ENCODE measurements around the gene CCSER2. TPM values are rescaled to one million over a fixed set of nuclear protein-coding genes. Genes with fewer than 3 reads are reported as not detected.

Gene CCSER2
- polyA plus RNA-seq, 1 donor (not counting 4 experiments of a cell fraction or from before 2014, with no cell fraction given) = 26.7 TPM

DNA sequence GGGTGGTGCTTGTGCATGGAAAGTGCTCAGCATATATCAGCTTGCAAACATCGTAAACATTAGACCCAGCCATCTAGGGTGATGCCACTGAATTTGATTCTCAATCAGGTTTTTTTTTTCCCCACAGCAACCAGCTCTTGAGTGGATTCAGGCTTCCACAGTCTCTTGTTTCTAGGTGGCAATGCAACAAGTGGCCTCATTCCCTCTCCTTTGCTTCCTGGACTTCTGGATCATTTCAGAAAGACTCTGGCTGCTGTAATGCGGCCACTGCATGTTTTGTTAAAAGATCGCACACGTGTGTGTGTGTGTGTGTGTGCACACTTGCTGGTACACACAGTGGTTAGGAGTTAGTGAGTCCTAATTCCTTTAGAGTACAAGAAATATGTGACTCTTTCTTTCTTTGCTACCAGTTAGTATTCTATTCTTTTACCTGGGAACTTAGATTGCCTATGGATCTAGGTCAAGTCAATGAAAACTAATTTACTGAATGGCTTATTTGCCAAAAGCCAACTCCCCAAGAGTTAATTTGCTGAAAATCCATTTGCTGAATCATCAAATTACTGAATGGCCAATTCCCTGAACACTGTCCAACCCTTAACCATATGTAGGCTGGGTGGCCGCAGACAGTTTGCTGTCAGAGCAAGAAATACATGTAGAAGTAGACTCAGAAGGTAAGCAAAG lies 222.5 kb downstream of the CCSER2 start:
- no peaks in the 10 kb centered on the region for H3K9me1 ChIP-seq (ENCODE audit: control insufficient read depth, extremely low read depth, insufficient read depth, low read length)
- H3K4me1 ChIP-seq (ENCODE audit: control insufficient read depth, extremely low read depth, insufficient read depth, low read length) = no peaks in the 10 kb centered on the region
- dilution Hi-C loops (cut with MboI; ENCODE audit: extremely low pct_ligation_motif_present, low sequenced_read_pairs) = no loop called here
- no peak for DNase-seq (ENCODE audit: low read depth, low spot score)
- H3K4me3 ChIP-seq (ENCODE audit: control insufficient read depth in 2 of 3, extremely low read depth in 1 of 3, insufficient read depth in 2 of 3, low read depth in 1 of 3, low read length in 3 of 3) = no peak overlapping the region
- H3K79me2 ChIP-seq (ENCODE audit: control insufficient read depth, insufficient read depth, low read length) = no peaks in the 10 kb centered on the region
- H4K20me1 ChIP-seq (ENCODE audit: control insufficient read depth, extremely low read depth, insufficient read depth, low read length) = no peaks in the 10 kb centered on the region
- no peak overlapping the region for H3K9ac ChIP-seq (ENCODE audit: control insufficient read depth, extremely low read depth, insufficient read depth, low read length)
- no peaks in the 10 kb centered on the region for H3K9me3 ChIP-seq (ENCODE audit: control insufficient read depth, low read depth, low read length)
- H2AFZ ChIP-seq (ENCODE audit: control insufficient read depth, low read length) = no peak overlapping the region
- H3K4me2 ChIP-seq (ENCODE audit: control insufficient read depth, extremely low read depth, insufficient read depth, low read depth, low read length) = no peak overlapping the region
- no peak for FAIRE-seq
- no peaks in the 10 kb centered on the region for H3K36me3 ChIP-seq (ENCODE audit: control insufficient read depth in 2 of 2, extremely low read depth in 1 of 2, insufficient read depth in 2 of 2, low read length in 2 of 2)
- TF ChIP-seq CTCF (optimal IDR thresholded peaks at IDR 0.05 in 1 of 3, IDR thresholded peaks at IDR 0.05 in 1 of 3, conservative IDR thresholded peaks at IDR 0.05 in 1 of 3; ENCODE audit: extremely low read depth in 1 of 3, insufficient read depth in 2 of 3, low read length in 3 of 3) (no peak), EZH2 (IDR thresholded peaks at IDR 0.05; ENCODE audit: low read length) (no peak)
- no peak overlapping the region for H3K27ac ChIP-seq (ENCODE audit: control insufficient read depth, insufficient read depth, low read length)
- no peaks in the 10 kb centered on the region for H3K27me3 ChIP-seq (ENCODE audit: control insufficient read depth, extremely low read depth, insufficient read depth, low read length)

DNA sequence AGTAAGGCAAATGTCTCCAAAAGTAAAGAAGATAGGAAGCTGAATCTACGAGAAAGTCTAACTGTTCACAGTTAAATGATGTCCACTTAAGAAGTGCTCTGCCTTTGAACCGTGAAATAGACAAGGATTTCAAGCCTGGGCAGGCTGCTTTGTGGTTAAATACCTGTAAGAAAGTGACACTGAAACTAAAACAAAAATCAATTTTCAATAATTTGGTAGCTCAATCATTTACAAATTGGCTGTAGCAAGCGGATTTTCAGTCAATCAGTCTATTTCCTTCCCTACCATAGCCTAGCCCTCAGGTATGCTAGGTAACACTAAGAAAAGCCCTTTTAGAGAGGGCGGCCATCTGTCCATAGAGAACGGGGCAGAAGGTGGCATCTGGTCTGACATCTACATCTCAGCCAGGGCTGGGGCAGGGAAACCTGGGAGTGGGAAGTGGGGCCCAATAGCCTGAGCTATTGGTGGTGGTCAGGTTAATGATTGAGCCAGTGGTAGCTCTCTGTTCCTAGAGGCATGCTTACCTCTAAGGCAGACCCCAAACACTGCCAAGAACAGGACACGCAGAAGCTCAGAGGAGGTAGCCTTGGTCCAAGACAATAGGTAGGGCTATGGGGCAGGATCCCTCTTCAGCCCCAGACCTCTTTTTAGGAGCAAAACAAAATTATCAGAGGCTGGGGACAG lies 223.2 kb downstream of the CCSER2 start:
- H3K9ac ChIP-seq (ENCODE audit: control insufficient read depth, extremely low read depth, insufficient read depth, low read length) = no peak overlapping the region
- no peak for FAIRE-seq
- no peaks in the 10 kb centered on the region for H3K27me3 ChIP-seq (ENCODE audit: control insufficient read depth, extremely low read depth, insufficient read depth, low read length)
- no peaks in the 10 kb centered on the region for H3K36me3 ChIP-seq (ENCODE audit: control insufficient read depth in 2 of 2, extremely low read depth in 1 of 2, insufficient read depth in 2 of 2, low read length in 2 of 2)
- DNase-seq (ENCODE audit: low read depth, low spot score) = no peak
- TF ChIP-seq EZH2 (IDR thresholded peaks at IDR 0.05; ENCODE audit: low read length) (no peak), CTCF (optimal IDR thresholded peaks at IDR 0.05 in 1 of 3, IDR thresholded peaks at IDR 0.05 in 1 of 3, conservative IDR thresholded peaks at IDR 0.05 in 1 of 3; ENCODE audit: extremely low read depth in 1 of 3, insufficient read depth in 2 of 3, low read length in 3 of 3) (no peak)
- H4K20me1 ChIP-seq (ENCODE audit: control insufficient read depth, extremely low read depth, insufficient read depth, low read length) = no peaks in the 10 kb centered on the region
- dilution Hi-C loops (cut with MboI; ENCODE audit: extremely low pct_ligation_motif_present, low sequenced_read_pairs) = no loop called here
- H3K79me2 ChIP-seq (ENCODE audit: control insufficient read depth, insufficient read depth, low read length) = no peaks in the 10 kb centered on the region
- no peaks in the 10 kb centered on the region for H3K4me1 ChIP-seq (ENCODE audit: control insufficient read depth, extremely low read depth, insufficient read depth, low read length)
- no peak overlapping the region for H2AFZ ChIP-seq (ENCODE audit: control insufficient read depth, low read length)
- no peak overlapping the region for H3K27ac ChIP-seq (ENCODE audit: control insufficient read depth, insufficient read depth, low read length)
- H3K4me2 ChIP-seq (ENCODE audit: control insufficient read depth, extremely low read depth, insufficient read depth, low read depth, low read length) = no peak overlapping the region
- no peaks in the 10 kb centered on the region for H3K9me1 ChIP-seq (ENCODE audit: control insufficient read depth, extremely low read depth, insufficient read depth, low read length)
- H3K4me3 ChIP-seq (ENCODE audit: control insufficient read depth in 2 of 3, extremely low read depth in 1 of 3, insufficient read depth in 2 of 3, low read depth in 1 of 3, low read length in 3 of 3) = no peak overlapping the region
- no peaks in the 10 kb centered on the region for H3K9me3 ChIP-seq (ENCODE audit: control insufficient read depth, low read depth, low read length)
